Measurements from ENCODE around the gene LIN7B. TPM values are rescaled to one million over a fixed set of nuclear protein-coding genes. Genes with fewer than 3 reads are reported as not detected.

LIN7B gene
- total and polyA plus RNA-seq, 2 of the 13 experiments (the other 11 are each of a cell fraction or from before 2014, with no cell fraction given): 5.3 to 7.6 TPM

DNA sequence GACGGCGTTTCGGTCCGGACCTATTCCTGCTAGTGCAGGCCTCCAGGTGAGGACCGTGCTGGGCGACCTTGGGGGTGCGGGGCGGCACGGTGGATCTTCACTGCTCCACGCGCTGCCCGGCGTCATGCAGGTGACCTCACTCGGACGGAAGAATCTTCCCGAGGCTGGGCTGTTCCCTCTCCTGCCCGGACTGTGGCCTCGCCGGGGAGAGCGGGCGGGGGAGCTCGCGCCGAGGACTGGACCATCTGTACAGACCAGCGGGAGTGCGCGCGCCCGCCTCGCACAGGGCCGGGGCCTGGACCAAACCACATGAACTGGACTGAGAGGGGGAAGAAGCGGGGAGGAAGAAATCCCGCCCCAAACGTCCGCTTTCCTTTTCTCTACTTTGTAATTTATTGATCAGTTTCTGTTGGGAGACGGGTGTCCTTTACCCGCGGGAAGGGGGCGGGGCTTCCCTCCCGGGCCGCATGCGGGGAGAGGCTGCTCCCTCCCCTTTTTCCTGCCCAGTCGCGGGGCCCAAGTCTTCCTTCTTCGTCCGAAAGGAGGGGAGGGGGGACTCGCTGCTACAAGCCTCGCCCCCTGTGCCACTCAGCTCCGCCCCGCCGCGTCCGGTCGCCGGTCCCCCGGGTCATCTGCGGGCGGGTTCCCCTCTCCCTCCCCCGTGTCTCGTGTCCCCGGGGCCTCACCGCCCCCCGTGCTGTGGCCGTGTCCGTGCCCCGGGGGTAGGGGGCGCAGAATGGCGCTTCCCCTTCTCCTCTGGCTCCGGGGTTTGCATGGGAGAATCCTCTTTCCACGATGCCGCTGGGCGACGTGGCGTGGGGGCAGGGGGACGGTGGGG is 36.2 kb downstream of the LIN7B start:
- Histone ChIP-seq H3K27me3 (ENCODE audit: control insufficient read depth in 1 of 2, insufficient read depth in 2 of 2, low read length in 2 of 2) (no peaks in the 10 kb centered on the region; a peak in 2 of 5 replicates), H3K9me3 (ENCODE audit: low read length) (no peaks in the 10 kb centered on the region), H3K79me2 (ENCODE audit: insufficient read depth, low read length) (no peaks in the 10 kb centered on the region), H2AFZ (ENCODE audit: low read length) (no peak overlapping the region), H3K27ac (ENCODE audit: extremely low read length, insufficient read depth, low read length) (peak overlapping the region; percentile 77), H4K20me1 (ENCODE audit: insufficient read depth, low read length) (no peaks in the 10 kb centered on the region), H3K4me2 (ENCODE audit: low read depth, low read length) (peak overlapping the region; percentile 94), H3K4me1 (ENCODE audit: insufficient read depth, low read length) (peaks cover 64% of the 10 kb centered on the region), H3K36me3 (replicated peaks in 1 of 2; ENCODE audit: control insufficient read depth in 1 of 2, insufficient read depth in 2 of 2, low read length in 2 of 2) (no peaks in the 10 kb centered on the region), H3K9ac (ENCODE audit: insufficient read depth, low read depth, low read length) (peak overlapping the region; percentile 77), H3K4me3 (replicated peaks in 1 of 3; ENCODE audit: insufficient read depth in 1 of 3, low read depth in 2 of 3, low read length in 3 of 3) (peak overlapping the region; percentile 53 to 86 (median 63))
- peak; percentile 76 for DNase-seq (ENCODE audit: low spot score)
- intact Hi-C loops (cut with micrococcal nuclease; ENCODE audit: unreplicated experiment) (loop anchor here (10.0 kb wide), 1 partner anchor 54 kb away; no protein-coding TSS in a partner anchor), in situ Hi-C loops (cut with HindIII; ENCODE audit: extremely low pct_ligation_motif_present, low pct_unique_long_range_greater_than_20kb) (loop anchor here (5.0 kb wide), 1 partner anchor 33 kb away; the partner anchor contains the start of genes C19orf73 and PPFIA3)
- TSS peak; percentile 96 for BruUV-seq (replicated peaks)
- ATAC-seq: peak; percentile 74
- ChIA-PET POLR2A (interaction anchor here (0.7 to 3.2 kb wide), 7 partner anchors 11 to 157 kb away, joined by 4 to 14 read pairs (median 7); partner anchors contain the start of genes GYS1, LIN7B and RUVBL2), CTCF (ENCODE audit: low intra/inter-chr PET ratio, low total read pairs) (no interaction called here)
- FAIRE-seq: peak; percentile 46
- 0% methylated on average over 29 of the region's 75 CpGs for WGBS (ENCODE audit: low lambda C conversion rate)
- TF ChIP-seq, protein P1, sequence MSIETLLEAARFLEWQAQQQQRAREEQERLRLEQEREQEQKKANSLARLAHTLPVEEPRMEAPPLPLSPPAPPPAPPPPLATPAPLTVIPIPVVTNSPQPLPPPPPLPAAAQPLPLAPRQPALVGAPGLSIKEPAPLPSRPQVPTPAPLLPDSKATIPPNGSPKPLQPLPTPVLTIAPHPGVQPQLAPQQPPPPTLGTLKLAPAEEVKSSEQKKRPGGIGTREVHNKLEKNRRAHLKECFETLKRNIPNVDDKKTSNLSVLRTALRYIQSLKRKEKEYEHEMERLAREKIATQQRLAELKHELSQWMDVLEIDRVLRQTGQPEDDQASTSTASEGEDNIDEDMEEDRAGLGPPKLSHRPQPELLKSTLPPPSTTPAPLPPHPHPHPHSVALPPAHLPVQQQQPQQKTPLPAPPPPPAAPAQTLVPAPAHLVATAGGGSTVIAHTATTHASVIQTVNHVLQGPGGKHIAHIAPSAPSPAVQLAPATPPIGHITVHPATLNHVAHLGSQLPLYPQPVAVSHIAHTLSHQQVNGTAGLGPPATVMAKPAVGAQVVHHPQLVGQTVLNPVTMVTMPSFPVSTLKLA (IDR thresholded peaks at IDR 0.05): no peak
- TF ChIP-seq, protein P2, sequence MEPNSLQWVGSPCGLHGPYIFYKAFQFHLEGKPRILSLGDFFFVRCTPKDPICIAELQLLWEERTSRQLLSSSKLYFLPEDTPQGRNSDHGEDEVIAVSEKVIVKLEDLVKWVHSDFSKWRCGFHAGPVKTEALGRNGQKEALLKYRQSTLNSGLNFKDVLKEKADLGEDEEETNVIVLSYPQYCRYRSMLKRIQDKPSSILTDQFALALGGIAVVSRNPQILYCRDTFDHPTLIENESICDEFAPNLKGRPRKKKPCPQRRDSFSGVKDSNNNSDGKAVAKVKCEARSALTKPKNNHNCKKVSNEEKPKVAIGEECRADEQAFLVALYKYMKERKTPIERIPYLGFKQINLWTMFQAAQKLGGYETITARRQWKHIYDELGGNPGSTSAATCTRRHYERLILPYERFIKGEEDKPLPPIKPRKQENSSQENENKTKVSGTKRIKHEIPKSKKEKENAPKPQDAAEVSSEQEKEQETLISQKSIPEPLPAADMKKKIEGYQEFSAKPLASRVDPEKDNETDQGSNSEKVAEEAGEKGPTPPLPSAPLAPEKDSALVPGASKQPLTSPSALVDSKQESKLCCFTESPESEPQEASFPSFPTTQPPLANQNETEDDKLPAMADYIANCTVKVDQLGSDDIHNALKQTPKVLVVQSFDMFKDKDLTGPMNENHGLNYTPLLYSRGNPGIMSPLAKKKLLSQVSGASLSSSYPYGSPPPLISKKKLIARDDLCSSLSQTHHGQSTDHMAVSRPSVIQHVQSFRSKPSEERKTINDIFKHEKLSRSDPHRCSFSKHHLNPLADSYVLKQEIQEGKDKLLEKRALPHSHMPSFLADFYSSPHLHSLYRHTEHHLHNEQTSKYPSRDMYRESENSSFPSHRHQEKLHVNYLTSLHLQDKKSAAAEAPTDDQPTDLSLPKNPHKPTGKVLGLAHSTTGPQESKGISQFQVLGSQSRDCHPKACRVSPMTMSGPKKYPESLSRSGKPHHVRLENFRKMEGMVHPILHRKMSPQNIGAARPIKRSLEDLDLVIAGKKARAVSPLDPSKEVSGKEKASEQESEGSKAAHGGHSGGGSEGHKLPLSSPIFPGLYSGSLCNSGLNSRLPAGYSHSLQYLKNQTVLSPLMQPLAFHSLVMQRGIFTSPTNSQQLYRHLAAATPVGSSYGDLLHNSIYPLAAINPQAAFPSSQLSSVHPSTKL (CRISPR knock-in tag; IDR thresholded peaks at IDR 0.05): no peak; the same call in 1 of the 2 replicates
- TF ChIP-seq, protein P3, sequence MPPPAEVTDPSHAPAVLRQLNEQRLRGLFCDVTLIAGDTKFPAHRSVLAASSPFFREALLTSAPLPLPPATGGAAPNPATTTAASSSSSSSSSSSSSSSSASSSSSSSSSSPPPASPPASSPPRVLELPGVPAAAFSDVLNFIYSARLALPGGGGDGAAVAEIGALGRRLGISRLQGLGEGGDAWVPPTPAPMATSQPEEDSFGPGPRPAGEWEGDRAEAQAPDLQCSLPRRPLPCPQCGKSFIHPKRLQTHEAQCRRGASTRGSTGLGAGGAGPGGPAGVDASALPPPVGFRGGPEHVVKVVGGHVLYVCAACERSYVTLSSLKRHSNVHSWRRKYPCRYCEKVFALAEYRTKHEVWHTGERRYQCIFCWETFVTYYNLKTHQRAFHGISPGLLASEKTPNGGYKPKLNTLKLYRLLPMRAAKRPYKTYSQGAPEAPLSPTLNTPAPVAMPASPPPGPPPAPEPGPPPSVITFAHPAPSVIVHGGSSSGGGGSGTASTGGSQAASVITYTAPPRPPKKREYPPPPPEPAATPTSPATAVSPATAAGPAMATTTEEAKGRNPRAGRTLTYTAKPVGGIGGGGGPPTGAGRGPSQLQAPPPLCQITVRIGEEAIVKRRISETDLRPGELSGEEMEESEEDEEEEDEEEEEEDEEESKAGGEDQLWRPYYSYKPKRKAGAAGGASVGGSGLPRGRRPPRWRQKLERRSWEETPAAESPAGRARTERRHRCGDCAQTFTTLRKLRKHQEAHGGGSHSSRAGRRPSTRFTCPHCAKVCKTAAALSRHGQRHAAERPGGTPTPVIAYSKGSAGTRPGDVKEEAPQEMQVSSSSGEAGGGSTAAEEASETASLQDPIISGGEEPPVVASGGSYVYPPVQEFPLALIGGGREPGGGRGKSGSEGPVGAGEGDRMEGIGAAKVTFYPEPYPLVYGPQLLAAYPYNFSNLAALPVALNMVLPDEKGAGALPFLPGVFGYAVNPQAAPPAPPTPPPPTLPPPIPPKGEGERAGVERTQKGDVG (CRISPR knock-in tag; IDR thresholded peaks at IDR 0.05; ENCODE audit: borderline replicate concordance): no peak
- TF ChIP-seq, protein P4, sequence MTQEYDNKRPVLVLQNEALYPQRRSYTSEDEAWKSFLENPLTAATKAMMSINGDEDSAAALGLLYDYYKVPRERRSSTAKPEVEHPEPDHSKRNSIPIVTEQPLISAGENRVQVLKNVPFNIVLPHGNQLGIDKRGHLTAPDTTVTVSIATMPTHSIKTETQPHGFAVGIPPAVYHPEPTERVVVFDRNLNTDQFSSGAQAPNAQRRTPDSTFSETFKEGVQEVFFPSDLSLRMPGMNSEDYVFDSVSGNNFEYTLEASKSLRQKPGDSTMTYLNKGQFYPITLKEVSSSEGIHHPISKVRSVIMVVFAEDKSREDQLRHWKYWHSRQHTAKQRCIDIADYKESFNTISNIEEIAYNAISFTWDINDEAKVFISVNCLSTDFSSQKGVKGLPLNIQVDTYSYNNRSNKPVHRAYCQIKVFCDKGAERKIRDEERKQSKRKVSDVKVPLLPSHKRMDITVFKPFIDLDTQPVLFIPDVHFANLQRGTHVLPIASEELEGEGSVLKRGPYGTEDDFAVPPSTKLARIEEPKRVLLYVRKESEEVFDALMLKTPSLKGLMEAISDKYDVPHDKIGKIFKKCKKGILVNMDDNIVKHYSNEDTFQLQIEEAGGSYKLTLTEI (CRISPR knock-in tag; conservative IDR thresholded peaks at IDR 0.05): no peak
- TF ChIP-seq ZFP36 (IDR thresholded peaks at IDR 0.05; ENCODE audit: borderline replicate concordance, low read depth, low read length, partially characterized antibody): no peak
- no peak for TF ChIP-seq ZNF326 (CRISPR knock-in tag; IDR thresholded peaks at IDR 0.05; ENCODE audit: borderline replicate concordance)
- TF ChIP-seq, protein P5, sequence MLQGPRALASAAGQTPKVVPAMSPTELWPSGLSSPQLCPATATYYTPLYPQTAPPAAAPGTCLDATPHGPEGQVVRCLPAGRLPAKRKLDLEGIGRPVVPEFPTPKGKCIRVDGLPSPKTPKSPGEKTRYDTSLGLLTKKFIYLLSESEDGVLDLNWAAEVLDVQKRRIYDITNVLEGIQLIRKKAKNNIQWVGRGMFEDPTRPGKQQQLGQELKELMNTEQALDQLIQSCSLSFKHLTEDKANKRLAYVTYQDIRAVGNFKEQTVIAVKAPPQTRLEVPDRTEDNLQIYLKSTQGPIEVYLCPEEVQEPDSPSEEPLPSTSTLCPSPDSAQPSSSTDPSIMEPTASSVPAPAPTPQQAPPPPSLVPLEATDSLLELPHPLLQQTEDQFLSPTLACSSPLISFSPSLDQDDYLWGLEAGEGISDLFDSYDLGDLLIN (CRISPR knock-in tag; IDR thresholded peaks at IDR 0.05; ENCODE audit: borderline replicate concordance): peak; percentile 80; the same call in 1 of the 2 replicates
- TF ChIP-seq SAP130 (CRISPR knock-in tag; IDR thresholded peaks at IDR 0.05; ENCODE audit: low read depth): peak; percentile 72

All from HepG2 (cell line).